Mucosa of stomach (tissue), 1 donor: ENCODE measurements around the gene EP400.
"Not testable (repeated sequence)": the region's sequence is repeated elsewhere in the genome, so short reads cannot be mapped to it uniquely, and the experiment has no call there.

Source experiments
- H3K27me3 ChIP-seq: one replicate; pipeline ENCODE4 v1.7.0; 2013; ENCODE audit warnings: mild to moderate bottlenecking, low read length; ENCODE audit not compliant: control insufficient read depth, insufficient read depth
- H3K36me3 ChIP-seq: one replicate; pipeline ENCODE4 v1.7.0; 2013; ENCODE audit warnings: low read length; ENCODE audit not compliant: control insufficient read depth, insufficient read depth
- H3K4me1 ChIP-seq: one replicate; pipeline ENCODE4 v1.7.0; 2013; ENCODE audit warnings: mild to moderate bottlenecking, low read length; ENCODE audit not compliant: control insufficient read depth, insufficient read depth
- H3K4me3 ChIP-seq: one replicate; pipeline ENCODE4 v1.7.0; 2013; ENCODE audit warnings: low read length
- H3K9ac ChIP-seq: one replicate; pipeline ENCODE4 v1.7.0; 2013; ENCODE audit warnings: mild to moderate bottlenecking, low read length, moderate library complexity
- H3K9me3 ChIP-seq: one replicate; pipeline ENCODE4 v1.7.0; 2013; ENCODE audit warnings: mild to moderate bottlenecking, low read length, moderate library complexity; ENCODE audit not compliant: control insufficient read depth
- donor health status: Pancreatic carcinoma.

The EP400 gene

GRCh38 chr12:132094269-132094891 lies 144.6 kb downstream of the EP400 start:
- Histone ChIP-seq H3K36me3 (no peaks in the 10 kb centered on the region), H3K4me3 (no peak overlapping the region), H3K9ac (no peak overlapping the region), H3K9me3 (no peaks in the 10 kb centered on the region), H3K4me1 (no peaks in the 10 kb centered on the region), H3K27me3 (no peaks in the 10 kb centered on the region)

DNA sequence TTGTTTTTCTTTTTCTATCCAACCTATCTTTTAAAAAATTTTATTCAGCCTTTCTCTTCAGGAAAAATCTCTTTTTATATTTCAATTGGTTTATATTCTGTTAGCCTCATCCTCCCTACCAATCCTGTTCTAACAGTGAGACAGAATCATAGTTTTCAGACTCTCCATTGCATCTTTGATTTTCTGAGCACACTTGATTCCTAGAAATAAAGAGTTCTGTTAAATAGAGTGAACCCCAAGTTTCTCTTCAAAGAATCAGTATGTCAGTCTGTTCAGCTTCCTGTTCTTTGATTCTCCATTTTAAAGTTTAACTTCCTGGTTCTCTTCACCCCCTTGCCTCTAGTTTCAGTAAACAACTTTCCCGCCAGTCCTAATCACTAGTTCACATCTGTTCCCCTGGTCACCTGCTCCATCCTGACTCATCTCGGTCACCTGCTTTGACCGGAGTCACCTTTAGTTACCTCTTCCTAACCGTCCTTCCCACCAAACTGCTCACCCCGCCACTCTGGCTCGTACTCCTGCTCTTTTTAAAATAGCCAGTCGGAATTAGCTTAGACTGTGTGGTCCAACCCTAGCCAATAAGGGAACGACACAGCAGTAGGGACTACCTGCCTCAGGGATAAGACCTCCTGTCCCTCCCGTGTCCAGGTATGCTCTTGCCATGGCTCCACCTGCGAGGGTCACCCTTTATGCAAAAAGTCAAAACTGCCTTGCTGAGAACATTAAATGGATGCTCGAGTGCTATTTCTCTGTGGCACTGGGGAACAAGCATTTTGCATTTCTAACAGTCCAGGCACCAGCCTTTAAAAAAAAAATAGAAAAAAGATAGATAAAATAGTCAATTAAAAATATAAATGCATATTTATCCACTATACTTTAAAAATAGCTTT lies 146.0 kb downstream of the EP400 start:
- Histone ChIP-seq H3K27me3 (no peaks in the 10 kb centered on the region), H3K9me3 (no peaks in the 10 kb centered on the region), H3K9ac (no peak overlapping the region), H3K4me3 (no peak overlapping the region), H3K4me1 (no peaks in the 10 kb centered on the region), H3K36me3 (no peaks in the 10 kb centered on the region)

- Histone ChIP-seq H3K9me3 (no peaks in the 10 kb centered on the region), H3K9ac (no peak overlapping the region), H3K27me3 (no peaks in the 10 kb centered on the region), H3K36me3 (no peaks in the 10 kb centered on the region), H3K4me3 (no peak overlapping the region), H3K4me1 (no peaks in the 10 kb centered on the region)
Measured at GRCh38 chr12:132099739-132100138, 150.0 kb downstream of the EP400 start.

- H3K9ac ChIP-seq, result no peak overlapping the region
- H3K36me3 ChIP-seq, result no peaks in the 10 kb centered on the region
- H3K4me3 ChIP-seq, result no peak overlapping the region
- no peaks in the 10 kb centered on the region for H3K27me3 ChIP-seq
- H3K4me1 ChIP-seq, result no peaks in the 10 kb centered on the region
- no peaks in the 10 kb centered on the region for H3K9me3 ChIP-seq
Measured at GRCh38 chr12:132100306-132101065, 150.7 kb downstream of the EP400 start.

DNA sequence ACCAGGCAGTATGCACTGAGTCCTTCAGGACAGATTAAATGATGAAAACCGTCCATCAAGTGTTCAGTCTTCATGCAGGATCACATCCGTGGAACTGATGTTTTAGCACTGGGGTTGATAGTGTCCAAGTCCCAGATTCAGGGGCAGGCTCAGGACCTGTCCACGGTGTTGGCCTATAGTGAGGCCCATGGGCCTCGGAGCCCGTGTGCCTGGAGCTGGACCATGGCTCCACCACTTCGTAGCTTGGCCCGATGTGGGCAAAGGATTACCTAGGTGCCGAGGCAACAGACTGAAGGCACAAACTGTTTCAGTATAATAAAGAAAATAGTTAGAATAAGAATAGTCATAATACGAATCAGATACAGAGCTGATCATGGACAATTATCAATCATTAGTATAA lies 152.6 kb downstream of the EP400 start:
- Histone ChIP-seq H3K9ac (no peak overlapping the region), H3K27me3 (no peaks in the 10 kb centered on the region), H3K36me3 (no peaks in the 10 kb centered on the region), H3K4me3 (no peak overlapping the region), H3K4me1 (no peaks in the 10 kb centered on the region), H3K9me3 (no peaks in the 10 kb centered on the region)

GRCh38 chr12:132103072-132103471 lies 153.3 kb downstream of the EP400 start:
- not testable (repeated sequence) for H3K27me3 ChIP-seq, H3K9me3 ChIP-seq, H3K36me3 ChIP-seq, H3K9ac ChIP-seq, H3K4me3 ChIP-seq, H3K4me1 ChIP-seq

DNA sequence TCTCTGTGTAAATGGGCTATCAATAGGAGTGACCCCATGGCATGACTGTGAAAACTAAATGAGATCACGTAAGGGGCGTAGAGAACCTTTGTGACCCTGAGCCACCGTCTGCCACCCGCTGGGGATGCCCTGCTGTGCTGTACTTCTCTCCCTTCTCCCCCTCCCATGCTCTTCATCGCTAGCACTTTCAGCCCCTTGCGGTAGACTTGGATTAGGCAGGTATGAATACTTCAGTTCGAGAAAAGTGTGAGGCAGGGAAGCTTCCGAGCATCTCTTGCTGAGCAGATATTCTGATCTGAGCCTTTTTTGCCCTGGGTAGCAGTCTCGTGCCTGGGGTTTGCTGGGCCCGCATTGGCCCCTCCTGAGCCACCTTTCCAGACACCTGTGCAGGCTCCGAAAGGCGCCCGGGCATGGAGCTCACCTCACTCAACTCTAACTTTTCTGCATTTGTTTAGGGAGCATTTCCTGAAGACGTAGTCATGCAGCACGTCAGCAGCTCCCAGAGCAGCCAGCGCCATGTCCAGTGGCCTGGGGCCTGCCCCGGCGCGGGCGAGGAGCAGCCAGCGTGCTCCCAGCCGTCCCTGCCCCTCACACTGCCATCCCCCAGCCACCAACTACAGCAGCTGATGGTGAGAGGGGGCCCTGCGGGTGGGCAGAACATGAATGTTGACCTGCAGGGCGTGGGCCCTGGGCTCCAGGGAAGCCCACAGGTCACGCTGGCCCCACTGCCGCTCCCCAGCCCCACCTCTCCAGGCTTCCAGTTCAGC lies 154.0 kb downstream of the EP400 start:
- H3K36me3 ChIP-seq, result no peaks in the 10 kb centered on the region
- H3K9ac ChIP-seq, result no peak overlapping the region
- no peaks in the 10 kb centered on the region for H3K9me3 ChIP-seq
- no peak overlapping the region for H3K4me3 ChIP-seq
- no peaks in the 10 kb centered on the region for H3K4me1 ChIP-seq
- no peaks in the 10 kb centered on the region for H3K27me3 ChIP-seq

- no peaks in the 10 kb centered on the region for H3K4me1 ChIP-seq
- no peaks in the 10 kb centered on the region for H3K36me3 ChIP-seq
- no peaks in the 10 kb centered on the region for H3K9me3 ChIP-seq
- H3K4me3 ChIP-seq, result no peak overlapping the region
- H3K27me3 ChIP-seq, result no peaks in the 10 kb centered on the region
- no peak overlapping the region for H3K9ac ChIP-seq
Measured at GRCh38 chr12:132105467-132105866, 155.7 kb downstream of the EP400 start.

DNA sequence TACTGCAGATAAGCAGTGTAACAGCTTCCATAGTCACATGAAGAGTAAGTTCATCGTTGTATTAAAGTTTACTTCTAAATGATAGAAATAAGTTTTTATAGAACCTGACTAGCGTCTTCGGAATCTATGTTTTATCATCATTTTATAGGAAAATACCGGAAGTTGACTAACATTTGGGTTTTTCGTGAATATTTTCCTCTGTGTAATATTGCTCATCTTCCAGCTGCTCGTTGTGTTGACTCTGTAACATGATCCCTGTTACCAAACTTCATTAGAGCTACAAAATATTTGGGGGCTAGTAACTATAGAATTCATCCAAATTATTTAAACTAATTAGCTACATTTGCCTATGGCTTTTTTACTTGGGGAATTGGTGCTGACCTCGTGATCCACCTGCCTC lies 157.2 kb downstream of the EP400 start:
- no peaks in the 10 kb centered on the region for H3K9me3 ChIP-seq
- no peak overlapping the region for H3K9ac ChIP-seq
- no peak overlapping the region for H3K4me3 ChIP-seq
- H3K36me3 ChIP-seq, result no peaks in the 10 kb centered on the region
- H3K4me1 ChIP-seq, result no peaks in the 10 kb centered on the region
- no peaks in the 10 kb centered on the region for H3K27me3 ChIP-seq

- Histone ChIP-seq H3K4me1 (no peaks in the 10 kb centered on the region), H3K4me3 (no peak overlapping the region), H3K9me3 (no peaks in the 10 kb centered on the region), H3K27me3 (no peaks in the 10 kb centered on the region), H3K9ac (no peak overlapping the region), H3K36me3 (no peaks in the 10 kb centered on the region)
Measured at GRCh38 chr12:132108211-132108832, 158.6 kb downstream of the EP400 start.

DNA sequence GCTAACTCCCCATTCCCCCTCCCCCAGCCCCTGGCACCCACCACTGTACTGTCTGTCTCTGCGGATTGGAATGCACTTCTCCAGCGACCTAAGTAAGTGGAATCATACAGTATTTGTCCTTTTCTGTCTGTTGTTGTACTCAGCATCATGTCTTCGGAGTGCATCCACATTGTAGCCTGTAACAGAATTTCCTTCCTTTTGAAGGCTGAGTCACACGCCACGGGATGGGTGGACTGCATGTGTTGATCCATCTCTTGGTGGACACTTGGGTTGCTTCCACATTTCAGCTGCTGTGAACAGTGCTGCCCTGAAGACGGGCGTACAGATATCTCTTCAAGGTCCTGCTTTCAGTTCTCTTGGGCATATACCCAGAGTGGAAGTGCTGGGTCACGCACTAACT lies 160.0 kb downstream of the EP400 start:
- H3K9me3 ChIP-seq, result no peaks in the 10 kb centered on the region
- H3K4me3 ChIP-seq, result no peak overlapping the region
- no peaks in the 10 kb centered on the region for H3K4me1 ChIP-seq
- no peaks in the 10 kb centered on the region for H3K36me3 ChIP-seq
- H3K27me3 ChIP-seq, result no peaks in the 10 kb centered on the region
- H3K9ac ChIP-seq, result no peak overlapping the region
